GM23338 (cell line): ENCODE measurements around the gene MYO9B. TPM values are rescaled to one million over a fixed set of nuclear protein-coding genes. Genes with fewer than 3 reads are reported as not detected.

Source experiments
- ATAC-seq: fragments of 200-7000 bp; cut with Tn5 transposase; 3 replicates; pipeline ENCODE4 v1.9.1; 2020
- DNase-seq: peaks from one replicate; pipeline ENCODE4 v3.0.0-alpha.2; 2015; ENCODE audit warnings: low spot score
- H2AFZ ChIP-seq: fragments of 200-600 bp; sonication (generic); 2 replicates; pipeline ENCODE4 v1.8.0; 2016; ENCODE audit warnings: antibody characterized with exemption, mild to moderate bottlenecking, moderate library complexity
- H3F3A ChIP-seq: fragments of 200-600 bp; sonication (generic); replicated peaks from 2 replicates; pipeline ENCODE4 v1.8.0; 2017; ENCODE audit warnings: antibody characterized with exemption, mixed run types, low read depth
- H3K27ac ChIP-seq: fragments of 200-600 bp; sonication (generic); 2 replicates; pipeline ENCODE4 v1.6.1; 2016; ENCODE audit warnings: low read depth
- H3K27me3 ChIP-seq: fragments of 200-600 bp; sonication (generic); 2 replicates; pipeline ENCODE4 v1.8.0; 2016; ENCODE audit warnings: mild to moderate bottlenecking, mixed run types, moderate library complexity; ENCODE audit not compliant: insufficient read depth
- H3K36me3 ChIP-seq: fragments of 200-600 bp; sonication (generic); 2 replicates; pipeline ENCODE4 v1.8.0; 2016; ENCODE audit warnings: mild to moderate bottlenecking; ENCODE audit not compliant: insufficient read depth
- H3K4me1 ChIP-seq: fragments of 200-600 bp; sonication (generic); 2 replicates; pipeline ENCODE4 v1.8.0; 2016; ENCODE audit warnings: mild to moderate bottlenecking, moderate library complexity; ENCODE audit not compliant: insufficient read depth
- H3K4me2 ChIP-seq: fragments of 200-600 bp; sonication (generic); 2 replicates; pipeline ENCODE4 v1.7.1; 2017; ENCODE audit warnings: mixed run types
- H3K4me3 ChIP-seq: fragments of 200-600 bp; sonication (generic); 2 replicates; pipeline ENCODE4 v1.6.1; 2016; ENCODE audit warnings: mixed run types
- H3K79me2 ChIP-seq: fragments of 200-600 bp; sonication (generic); replicated peaks from 2 replicates; pipeline ENCODE4 v1.8.0; 2017; ENCODE audit warnings: mild to moderate bottlenecking; ENCODE audit not compliant: insufficient read depth
- H3K9me2 ChIP-seq: fragments of 200-600 bp; sonication (generic); 2 replicates; pipeline ENCODE4 v1.8.0; 2017; ENCODE audit not compliant: insufficient read depth
- H4K20me1 ChIP-seq: fragments of 200-600 bp; sonication (generic); replicated peaks from 2 replicates; pipeline ENCODE4 v1.8.0; 2017; ENCODE audit warnings: mild to moderate bottlenecking; ENCODE audit not compliant: insufficient read depth
- H3K27ac Mint-ChIP-seq: 2 replicates; pipeline ENCODE4 v1.8.0; 2020; ENCODE audit warnings: inconsistent platforms, mild to moderate bottlenecking, moderate library complexity, mixed read lengths
- H3K27me3 Mint-ChIP-seq: 3 replicates; pipeline ENCODE4 v1.8.0; 2022; ENCODE audit warnings: low read depth, mild to moderate bottlenecking, moderate library complexity, mixed read lengths, inconsistent platforms; ENCODE audit not compliant: insufficient read depth, poor library complexity
- H3K36me3 Mint-ChIP-seq: 3 replicates; pipeline ENCODE4 v1.8.0; 2021; ENCODE audit warnings: low read depth, mild to moderate bottlenecking, inconsistent platforms, moderate library complexity, mixed read lengths
- H3K4me1 Mint-ChIP-seq: 3 replicates; pipeline ENCODE4 v1.8.0; 2020; ENCODE audit warnings: mild to moderate bottlenecking, inconsistent platforms, mixed read lengths
- H3K4me3 Mint-ChIP-seq: 3 replicates; pipeline ENCODE4 v1.8.0; 2021; ENCODE audit warnings: moderate library complexity, mild to moderate bottlenecking, inconsistent platforms, mixed read lengths
- H3K9me3 Mint-ChIP-seq: 3 replicates; pipeline ENCODE4 v1.8.0; 2020; ENCODE audit warnings: moderate library complexity, mild to moderate bottlenecking, inconsistent platforms, mixed read lengths
- CREB1 ChIP-seq: fragments of 250-450 bp; sonication (Bioruptor Pico); IDR thresholded peaks from 2 replicates; pipeline ENCODE4 v1.5.0; 2020; ENCODE audit warnings: low read depth, mild to moderate bottlenecking, moderate library complexity
- EZH2 ChIP-seq: fragments of 200-600 bp; sonication (generic); IDR thresholded peaks from one replicate; pipeline ENCODE4 v1.8.0; 2017; ENCODE audit warnings: antibody characterized with exemption, mild to moderate bottlenecking, low read depth; ENCODE audit not compliant: unreplicated experiment
- EZH2phosphoT487 ChIP-seq: fragments of 200-600 bp; sonication (generic); IDR thresholded peaks from one replicate; pipeline ENCODE4 v1.8.1; 2018; ENCODE audit warnings: antibody characterized with exemption; ENCODE audit not compliant: unreplicated experiment
- JUNB ChIP-seq: IDR thresholded peaks from one replicate; pipeline ENCODE4 v1.6.1; 2016; ENCODE audit warnings: antibody characterized with exemption; ENCODE audit not compliant: unreplicated experiment
- NANOG ChIP-seq: IDR thresholded peaks from 2 replicates; pipeline ENCODE4 v1.6.1; 2016; ENCODE audit warnings: antibody characterized with exemption, borderline replicate concordance
- POLR2AphosphoS5 ChIP-seq: IDR thresholded peaks from 2 replicates; pipeline ENCODE4 v1.6.1; 2016; ENCODE audit warnings: antibody characterized with exemption, low read depth
- STAT1 ChIP-seq: IDR thresholded peaks from one replicate; pipeline ENCODE4 v1.6.1; 2016; ENCODE audit warnings: antibody characterized with exemption; ENCODE audit not compliant: unreplicated experiment
- ZNF114 ChIP-seq: fragments of 250-450 bp; sonication (Bioruptor Pico); IDR thresholded peaks from 2 replicates; pipeline ENCODE4 v1.5.0; 2020; ENCODE audit warnings: mild to moderate bottlenecking, moderate library complexity
- ZNF331 ChIP-seq: fragments of 250-450 bp; sonication (Bioruptor Pico); IDR thresholded peaks from 2 replicates; pipeline ENCODE4 v1.5.0; 2020; ENCODE audit warnings: low read depth, mild to moderate bottlenecking, moderate library complexity
- polyA plus RNA-seq: library from polyadenylated mRNA; unstranded; fragments of >200 nt; fragmentation: Nextera tagmentation; extraction: Ambion mirVana; gene quantifications from 2 replicates; pipeline ENCODE4 v1.2.1, GENCODE V29; 2016
- total RNA-seq: library from RNA; depleted of rRNA; stranded (reverse); fragments of >200 nt; shearing (Covaris generic); gene quantifications from 2 replicates; pipeline ENCODE4 v1.2.3, GENCODE V29; 2014
- TF ChIP-seq, protein P1 (sequence below): IDR thresholded peaks from 2 replicates; pipeline ENCODE4 v1.6.1; 2016; ENCODE audit warnings: antibody characterized with exemption
- TF ChIP-seq, protein P2 (sequence below): IDR thresholded peaks from one replicate; pipeline ENCODE4 v1.6.1; 2018; ENCODE audit warnings: antibody characterized with exemption; ENCODE audit not compliant: unreplicated experiment
- TF ChIP-seq, protein P3 (sequence below): fragments of 250-450 bp; sonication (Bioruptor Pico); IDR thresholded peaks from 2 replicates; pipeline ENCODE4 v1.5.0; 2020; ENCODE audit warnings: mild to moderate bottlenecking, moderate library complexity
- TF ChIP-seq, protein P4 (sequence below), 2 experiments: fragments of 200-600 bp in 1 of 2; sonication (generic) in 1 of 2; conservative IDR thresholded peaks; 2 replicates each; pipeline versions ENCODE4 v1.5.1 to v1.6.1; 2016 to 2017; ENCODE audit warnings: antibody characterized with exemption in 2 of 2, low read depth in 2 of 2, mild to moderate bottlenecking in 2 of 2, moderate library complexity in 1 of 2

The MYO9B gene
- total and polyA plus RNA-seq, 2 experiments from 2014 or later: 28.7 to 61.3 TPM

DNA sequence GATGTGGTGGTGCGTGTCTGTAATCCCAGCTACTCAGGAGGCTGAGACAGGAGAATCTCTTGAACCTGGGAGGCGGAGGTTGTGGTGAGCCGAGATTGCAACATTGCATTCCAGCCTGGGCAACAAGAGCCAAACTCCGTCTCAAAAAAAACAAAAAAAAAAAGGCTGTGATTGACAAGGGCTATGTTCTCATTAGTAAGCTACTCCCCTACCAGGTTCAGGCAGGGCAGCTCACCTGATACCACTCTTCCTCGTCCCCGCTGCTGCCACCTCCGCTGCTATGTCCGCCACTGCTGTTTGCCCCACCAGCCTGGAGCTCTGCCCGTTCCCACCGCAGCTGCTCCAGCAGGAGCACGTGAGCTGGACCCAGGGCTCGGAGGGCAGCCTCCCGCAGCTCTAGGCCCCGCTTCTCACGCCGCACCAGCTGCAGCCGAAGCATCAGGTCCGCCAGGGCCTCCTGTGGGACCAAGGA, 179.6 kb downstream of the MYO9B start:
- Histone ChIP-seq H3K4me2 (no peak overlapping the region), H2AFZ (no peak overlapping the region), H3K79me2 (no peaks in the 10 kb centered on the region), H3K4me3 (no peak overlapping the region), H3K4me1 (no peaks in the 10 kb centered on the region), H3F3A (no peaks in the 10 kb centered on the region; the same call in 1 of the 2 replicates), H3K27me3 (no peaks in the 10 kb centered on the region), H4K20me1 (no peaks in the 10 kb centered on the region), H3K36me3 (peaks cover 2% of the 10 kb centered on the region; the same call in 1 of the 2 replicates), H3K27ac (no peak overlapping the region), H3K9me2 (no peaks in the 10 kb centered on the region)
- ATAC-seq (peak; percentile 68), DNase-seq (peak; percentile 39)
- Mint-ChIP-seq H3K27me3 (peaks cover 11% of the 10 kb centered on the region), H3K27ac (no peak overlapping the region), H3K9me3 (peaks cover 14% of the 10 kb centered on the region; the same call in 2 of the 3 replicates), H3K36me3 (peaks cover 36% of the 10 kb centered on the region), H3K4me3 (no peak overlapping the region), H3K4me1 (no peaks in the 10 kb centered on the region)
- TF ChIP-seq, protein P1, sequence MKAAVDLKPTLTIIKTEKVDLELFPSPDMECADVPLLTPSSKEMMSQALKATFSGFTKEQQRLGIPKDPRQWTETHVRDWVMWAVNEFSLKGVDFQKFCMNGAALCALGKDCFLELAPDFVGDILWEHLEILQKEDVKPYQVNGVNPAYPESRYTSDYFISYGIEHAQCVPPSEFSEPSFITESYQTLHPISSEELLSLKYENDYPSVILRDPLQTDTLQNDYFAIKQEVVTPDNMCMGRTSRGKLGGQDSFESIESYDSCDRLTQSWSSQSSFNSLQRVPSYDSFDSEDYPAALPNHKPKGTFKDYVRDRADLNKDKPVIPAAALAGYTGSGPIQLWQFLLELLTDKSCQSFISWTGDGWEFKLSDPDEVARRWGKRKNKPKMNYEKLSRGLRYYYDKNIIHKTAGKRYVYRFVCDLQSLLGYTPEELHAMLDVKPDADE: no peak
- TF ChIP-seq EZH2 (no peak), POLR2AphosphoS5 (no peak), STAT1 (no peak), JUNB (no peak), ZNF114 (CRISPR knock-in tag) (no peak), ZNF331 (no peak), EZH2phosphoT487 (no peak), NANOG (no peak), CREB1 (no peak)
- TF ChIP-seq, protein P2, sequence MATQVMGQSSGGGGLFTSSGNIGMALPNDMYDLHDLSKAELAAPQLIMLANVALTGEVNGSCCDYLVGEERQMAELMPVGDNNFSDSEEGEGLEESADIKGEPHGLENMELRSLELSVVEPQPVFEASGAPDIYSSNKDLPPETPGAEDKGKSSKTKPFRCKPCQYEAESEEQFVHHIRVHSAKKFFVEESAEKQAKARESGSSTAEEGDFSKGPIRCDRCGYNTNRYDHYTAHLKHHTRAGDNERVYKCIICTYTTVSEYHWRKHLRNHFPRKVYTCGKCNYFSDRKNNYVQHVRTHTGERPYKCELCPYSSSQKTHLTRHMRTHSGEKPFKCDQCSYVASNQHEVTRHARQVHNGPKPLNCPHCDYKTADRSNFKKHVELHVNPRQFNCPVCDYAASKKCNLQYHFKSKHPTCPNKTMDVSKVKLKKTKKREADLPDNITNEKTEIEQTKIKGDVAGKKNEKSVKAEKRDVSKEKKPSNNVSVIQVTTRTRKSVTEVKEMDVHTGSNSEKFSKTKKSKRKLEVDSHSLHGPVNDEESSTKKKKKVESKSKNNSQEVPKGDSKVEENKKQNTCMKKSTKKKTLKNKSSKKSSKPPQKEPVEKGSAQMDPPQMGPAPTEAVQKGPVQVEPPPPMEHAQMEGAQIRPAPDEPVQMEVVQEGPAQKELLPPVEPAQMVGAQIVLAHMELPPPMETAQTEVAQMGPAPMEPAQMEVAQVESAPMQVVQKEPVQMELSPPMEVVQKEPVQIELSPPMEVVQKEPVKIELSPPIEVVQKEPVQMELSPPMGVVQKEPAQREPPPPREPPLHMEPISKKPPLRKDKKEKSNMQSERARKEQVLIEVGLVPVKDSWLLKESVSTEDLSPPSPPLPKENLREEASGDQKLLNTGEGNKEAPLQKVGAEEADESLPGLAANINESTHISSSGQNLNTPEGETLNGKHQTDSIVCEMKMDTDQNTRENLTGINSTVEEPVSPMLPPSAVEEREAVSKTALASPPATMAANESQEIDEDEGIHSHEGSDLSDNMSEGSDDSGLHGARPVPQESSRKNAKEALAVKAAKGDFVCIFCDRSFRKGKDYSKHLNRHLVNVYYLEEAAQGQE: no peak
- TF ChIP-seq, protein P3, sequence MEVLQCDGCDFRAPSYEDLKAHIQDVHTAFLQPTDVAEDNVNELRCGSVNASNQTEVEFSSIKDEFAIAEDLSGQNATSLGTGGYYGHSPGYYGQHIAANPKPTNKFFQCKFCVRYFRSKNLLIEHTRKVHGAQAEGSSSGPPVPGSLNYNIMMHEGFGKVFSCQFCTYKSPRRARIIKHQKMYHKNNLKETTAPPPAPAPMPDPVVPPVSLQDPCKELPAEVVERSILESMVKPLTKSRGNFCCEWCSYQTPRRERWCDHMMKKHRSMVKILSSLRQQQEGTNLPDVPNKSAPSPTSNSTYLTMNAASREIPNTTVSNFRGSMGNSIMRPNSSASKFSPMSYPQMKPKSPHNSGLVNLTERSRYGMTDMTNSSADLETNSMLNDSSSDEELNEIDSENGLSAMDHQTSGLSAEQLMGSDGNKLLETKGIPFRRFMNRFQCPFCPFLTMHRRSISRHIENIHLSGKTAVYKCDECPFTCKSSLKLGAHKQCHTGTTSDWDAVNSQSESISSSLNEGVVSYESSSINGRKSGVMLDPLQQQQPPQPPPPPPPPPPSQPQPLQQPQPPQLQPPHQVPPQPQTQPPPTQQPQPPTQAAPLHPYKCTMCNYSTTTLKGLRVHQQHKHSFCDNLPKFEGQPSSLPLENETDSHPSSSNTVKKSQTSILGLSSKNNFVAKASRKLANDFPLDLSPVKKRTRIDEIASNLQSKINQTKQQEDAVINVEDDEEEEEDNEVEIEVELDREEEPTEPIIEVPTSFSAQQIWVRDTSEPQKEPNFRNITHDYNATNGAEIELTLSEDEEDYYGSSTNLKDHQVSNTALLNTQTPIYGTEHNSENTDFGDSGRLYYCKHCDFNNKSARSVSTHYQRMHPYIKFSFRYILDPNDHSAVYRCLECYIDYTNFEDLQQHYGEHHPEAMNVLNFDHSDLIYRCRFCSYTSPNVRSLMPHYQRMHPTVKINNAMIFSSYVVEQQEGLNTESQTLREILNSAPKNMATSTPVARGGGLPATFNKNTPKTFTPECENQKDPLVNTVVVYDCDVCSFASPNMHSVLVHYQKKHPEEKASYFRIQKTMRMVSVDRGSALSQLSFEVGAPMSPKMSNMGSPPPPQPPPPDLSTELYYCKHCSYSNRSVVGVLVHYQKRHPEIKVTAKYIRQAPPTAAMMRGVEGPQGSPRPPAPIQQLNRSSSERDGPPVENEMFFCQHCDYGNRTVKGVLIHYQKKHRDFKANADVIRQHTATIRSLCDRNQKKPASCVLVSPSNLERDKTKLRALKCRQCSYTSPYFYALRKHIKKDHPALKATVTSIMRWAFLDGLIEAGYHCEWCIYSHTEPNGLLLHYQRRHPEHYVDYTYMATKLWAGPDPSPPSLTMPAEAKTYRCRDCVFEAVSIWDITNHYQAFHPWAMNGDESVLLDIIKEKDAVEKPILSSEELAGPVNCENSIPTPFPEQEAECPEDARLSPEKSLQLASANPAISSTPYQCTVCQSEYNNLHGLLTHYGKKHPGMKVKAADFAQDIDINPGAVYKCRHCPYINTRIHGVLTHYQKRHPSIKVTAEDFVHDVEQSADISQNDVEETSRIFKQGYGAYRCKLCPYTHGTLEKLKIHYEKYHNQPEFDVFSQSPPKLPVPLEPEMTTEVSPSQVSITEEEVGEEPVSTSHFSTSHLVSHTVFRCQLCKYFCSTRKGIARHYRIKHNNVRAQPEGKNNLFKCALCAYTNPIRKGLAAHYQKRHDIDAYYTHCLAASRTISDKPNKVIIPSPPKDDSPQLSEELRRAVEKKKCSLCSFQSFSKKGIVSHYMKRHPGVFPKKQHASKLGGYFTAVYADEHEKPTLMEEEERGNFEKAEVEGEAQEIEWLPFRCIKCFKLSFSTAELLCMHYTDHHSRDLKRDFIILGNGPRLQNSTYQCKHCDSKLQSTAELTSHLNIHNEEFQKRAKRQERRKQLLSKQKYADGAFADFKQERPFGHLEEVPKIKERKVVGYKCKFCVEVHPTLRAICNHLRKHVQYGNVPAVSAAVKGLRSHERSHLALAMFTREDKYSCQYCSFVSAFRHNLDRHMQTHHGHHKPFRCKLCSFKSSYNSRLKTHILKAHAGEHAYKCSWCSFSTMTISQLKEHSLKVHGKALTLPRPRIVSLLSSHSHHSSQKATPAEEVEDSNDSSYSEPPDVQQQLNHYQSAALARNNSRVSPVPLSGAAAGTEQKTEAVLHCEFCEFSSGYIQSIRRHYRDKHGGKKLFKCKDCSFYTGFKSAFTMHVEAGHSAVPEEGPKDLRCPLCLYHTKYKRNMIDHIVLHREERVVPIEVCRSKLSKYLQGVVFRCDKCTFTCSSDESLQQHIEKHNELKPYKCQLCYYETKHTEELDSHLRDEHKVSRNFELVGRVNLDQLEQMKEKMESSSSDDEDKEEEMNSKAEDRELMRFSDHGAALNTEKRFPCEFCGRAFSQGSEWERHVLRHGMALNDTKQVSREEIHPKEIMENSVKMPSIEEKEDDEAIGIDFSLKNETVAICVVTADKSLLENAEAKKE (CRISPR knock-in tag): no peak
- TF ChIP-seq, protein P4, sequence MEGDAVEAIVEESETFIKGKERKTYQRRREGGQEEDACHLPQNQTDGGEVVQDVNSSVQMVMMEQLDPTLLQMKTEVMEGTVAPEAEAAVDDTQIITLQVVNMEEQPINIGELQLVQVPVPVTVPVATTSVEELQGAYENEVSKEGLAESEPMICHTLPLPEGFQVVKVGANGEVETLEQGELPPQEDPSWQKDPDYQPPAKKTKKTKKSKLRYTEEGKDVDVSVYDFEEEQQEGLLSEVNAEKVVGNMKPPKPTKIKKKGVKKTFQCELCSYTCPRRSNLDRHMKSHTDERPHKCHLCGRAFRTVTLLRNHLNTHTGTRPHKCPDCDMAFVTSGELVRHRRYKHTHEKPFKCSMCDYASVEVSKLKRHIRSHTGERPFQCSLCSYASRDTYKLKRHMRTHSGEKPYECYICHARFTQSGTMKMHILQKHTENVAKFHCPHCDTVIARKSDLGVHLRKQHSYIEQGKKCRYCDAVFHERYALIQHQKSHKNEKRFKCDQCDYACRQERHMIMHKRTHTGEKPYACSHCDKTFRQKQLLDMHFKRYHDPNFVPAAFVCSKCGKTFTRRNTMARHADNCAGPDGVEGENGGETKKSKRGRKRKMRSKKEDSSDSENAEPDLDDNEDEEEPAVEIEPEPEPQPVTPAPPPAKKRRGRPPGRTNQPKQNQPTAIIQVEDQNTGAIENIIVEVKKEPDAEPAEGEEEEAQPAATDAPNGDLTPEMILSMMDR (conservative IDR thresholded peaks at IDR 0.05; ENCODE audit: low read depth in 2 of 2): no peak
